PC-9 (cell line): ENCODE data around the gene PLAC8. TPM values are rescaled to one million over a fixed set of nuclear protein-coding genes. Genes with fewer than 3 reads are reported as not detected.

Source experiments
- BruUV-seq: library from RNA; stranded (reverse); fragments of 400-500 nt; replicated peaks from 2 replicates; lab custom pipeline; 2021; lab: Mats Ljungman, UMichigan
- CTCF ChIA-PET: fragments of 300-600 bp; sonication (Branson Sonifier 250); formaldehyde crosslinking; loops from one replicate; lab custom pipeline; 2022; ENCODE audit warnings: antibody characterized with exemption; lab: Charles Lee
- POLR2A ChIA-PET: fragments of 300-600 bp; sonication (Branson Sonifier 250); formaldehyde crosslinking; loops from one replicate; lab custom pipeline; 2022; ENCODE audit warnings: antibody characterized with exemption; ENCODE audit not compliant: unreplicated experiment; lab: Charles Lee
- DNase-seq, 2 experiments: peaks; one replicate each; pipeline versions ENCODE4 v3.0.0 to v3.0.0-alpha.2; 2015 to 2022; ENCODE audit warnings: mixed read lengths in 1 of 2
- H2AFZ ChIP-seq: fragments of 200-600 bp; sonication (generic); 2 replicates; pipeline ENCODE4 v1.8.1; 2017; ENCODE audit warnings: antibody characterized with exemption
- H3F3A ChIP-seq: fragments of 200-600 bp; sonication (generic); 2 replicates; pipeline ENCODE4 v1.8.1; 2017; ENCODE audit warnings: antibody characterized with exemption, mild to moderate bottlenecking, low read depth; ENCODE audit not compliant: insufficient read depth
- H3K27ac ChIP-seq: fragments of 200-600 bp; sonication (generic); 2 replicates; pipeline ENCODE4 v1.6.1; 2016; ENCODE audit warnings: mixed run types
- H3K27me3 ChIP-seq: fragments of 200-600 bp; sonication (generic); 2 replicates; pipeline ENCODE4 v1.6.1; 2016; ENCODE audit warnings: low read depth, mixed run types; ENCODE audit not compliant: insufficient read depth
- H3K36me3 ChIP-seq: fragments of 200-600 bp; sonication (generic); 2 replicates; pipeline ENCODE4 v1.6.1; 2016; ENCODE audit warnings: low read depth, mixed run types
- H3K4me1 ChIP-seq: fragments of 200-600 bp; sonication (generic); replicated peaks from 2 replicates; pipeline ENCODE4 v1.6.1; 2016; ENCODE audit warnings: mixed run types; ENCODE audit not compliant: insufficient read depth
- H3K4me2 ChIP-seq: fragments of 200-600 bp; sonication (generic); 2 replicates; pipeline ENCODE4 v1.6.1; 2017; ENCODE audit warnings: mixed run types
- H3K4me3 ChIP-seq: fragments of 200-600 bp; sonication (generic); 2 replicates; pipeline ENCODE4 v1.6.1; 2016; ENCODE audit warnings: mixed run types
- H3K79me2 ChIP-seq: fragments of 200-600 bp; sonication (generic); 2 replicates; pipeline ENCODE4 v1.6.1; 2017; ENCODE audit warnings: low read depth, mixed run types
- H3K9me2 ChIP-seq: fragments of 200-600 bp; sonication (generic); 2 replicates; pipeline ENCODE4 v1.8.1; 2017; ENCODE audit warnings: mild to moderate bottlenecking; ENCODE audit not compliant: insufficient read depth
- H3K9me3 ChIP-seq: fragments of 200-600 bp; sonication (generic); 2 replicates; pipeline ENCODE4 v1.8.1; 2016; ENCODE audit warnings: low read depth; ENCODE audit not compliant: insufficient read depth
- H4K20me1 ChIP-seq: fragments of 200-600 bp; sonication (generic); 2 replicates; pipeline ENCODE4 v1.8.1; 2017; ENCODE audit not compliant: insufficient read depth
- EZH2 ChIP-seq: fragments of 200-600 bp; sonication (generic); IDR thresholded peaks from 2 replicates; pipeline ENCODE4 v1.8.0; 2017; ENCODE audit warnings: antibody characterized with exemption, low read depth
- intact Hi-C: fragments of 100-400 bp; cut with micrococcal nuclease; formaldehyde crosslinking; loops from one replicate; pipeline ENCODE4 v1.10.0; 2022; ENCODE audit not compliant: unreplicated experiment
- total RNA-seq: library from RNA; stranded (reverse); gene quantifications from 2 replicates; pipeline ENCODE4 v1.2.3, GENCODE V29; 2021
- TF ChIP-seq, protein P1 (sequence below): fragments of 200-600 bp; sonication (generic); conservative IDR thresholded peaks from 2 replicates; pipeline ENCODE4 v1.6.1; 2017; ENCODE audit warnings: mixed run types, antibody characterized with exemption, mild to moderate bottlenecking, moderate library complexity

PLAC8 gene
- total RNA-seq, 1 experiment from 2014 or later = 52.7 TPM

DNA sequence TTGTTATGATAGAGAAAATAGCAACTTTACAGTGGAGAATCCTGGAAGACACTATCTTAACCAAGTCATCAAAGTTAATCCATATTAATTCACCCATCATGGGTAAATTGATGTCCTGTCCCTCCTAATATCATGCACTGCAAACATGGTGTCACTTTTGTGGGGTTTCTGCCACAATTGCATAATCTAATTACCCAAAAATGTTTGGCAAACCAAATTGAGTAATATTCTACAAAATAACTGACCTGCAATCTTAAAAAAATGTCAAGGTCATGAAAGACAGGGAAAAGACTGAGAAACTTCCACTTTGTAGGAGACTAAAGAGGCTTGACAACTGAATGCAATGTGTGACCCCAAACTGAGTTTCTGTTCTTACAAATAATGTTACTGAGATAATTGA is 37.1 kb upstream of the PLAC8 start:
- Histone ChIP-seq H4K20me1 (no peaks in the 10 kb centered on the region), H3K36me3 (no peaks in the 10 kb centered on the region), H2AFZ (no peak overlapping the region), H3K9me3 (no peaks in the 10 kb centered on the region), H3K27ac (no peak overlapping the region), H3K27me3 (no peaks in the 10 kb centered on the region), H3K79me2 (no peaks in the 10 kb centered on the region), H3K4me3 (no peak overlapping the region), H3F3A (peaks cover 3% of the 10 kb centered on the region; the same call in 1 of the 2 replicates), H3K9me2 (no peaks in the 10 kb centered on the region), H3K4me2 (no peak overlapping the region), H3K4me1 (peaks cover 22% of the 10 kb centered on the region)
- TF ChIP-seq, protein P1, sequence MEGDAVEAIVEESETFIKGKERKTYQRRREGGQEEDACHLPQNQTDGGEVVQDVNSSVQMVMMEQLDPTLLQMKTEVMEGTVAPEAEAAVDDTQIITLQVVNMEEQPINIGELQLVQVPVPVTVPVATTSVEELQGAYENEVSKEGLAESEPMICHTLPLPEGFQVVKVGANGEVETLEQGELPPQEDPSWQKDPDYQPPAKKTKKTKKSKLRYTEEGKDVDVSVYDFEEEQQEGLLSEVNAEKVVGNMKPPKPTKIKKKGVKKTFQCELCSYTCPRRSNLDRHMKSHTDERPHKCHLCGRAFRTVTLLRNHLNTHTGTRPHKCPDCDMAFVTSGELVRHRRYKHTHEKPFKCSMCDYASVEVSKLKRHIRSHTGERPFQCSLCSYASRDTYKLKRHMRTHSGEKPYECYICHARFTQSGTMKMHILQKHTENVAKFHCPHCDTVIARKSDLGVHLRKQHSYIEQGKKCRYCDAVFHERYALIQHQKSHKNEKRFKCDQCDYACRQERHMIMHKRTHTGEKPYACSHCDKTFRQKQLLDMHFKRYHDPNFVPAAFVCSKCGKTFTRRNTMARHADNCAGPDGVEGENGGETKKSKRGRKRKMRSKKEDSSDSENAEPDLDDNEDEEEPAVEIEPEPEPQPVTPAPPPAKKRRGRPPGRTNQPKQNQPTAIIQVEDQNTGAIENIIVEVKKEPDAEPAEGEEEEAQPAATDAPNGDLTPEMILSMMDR = no peak
- TF ChIP-seq EZH2 = no peak
- ChIA-PET CTCF (no interaction called here), POLR2A (no interaction called here)
- intact Hi-C loops = loop anchor here (2.0 kb wide), 1 partner anchor 37 kb away; the partner anchor contains the start of gene PLAC8
- BruUV-seq = no TSS peak
- no peak for DNase-seq

DNA sequence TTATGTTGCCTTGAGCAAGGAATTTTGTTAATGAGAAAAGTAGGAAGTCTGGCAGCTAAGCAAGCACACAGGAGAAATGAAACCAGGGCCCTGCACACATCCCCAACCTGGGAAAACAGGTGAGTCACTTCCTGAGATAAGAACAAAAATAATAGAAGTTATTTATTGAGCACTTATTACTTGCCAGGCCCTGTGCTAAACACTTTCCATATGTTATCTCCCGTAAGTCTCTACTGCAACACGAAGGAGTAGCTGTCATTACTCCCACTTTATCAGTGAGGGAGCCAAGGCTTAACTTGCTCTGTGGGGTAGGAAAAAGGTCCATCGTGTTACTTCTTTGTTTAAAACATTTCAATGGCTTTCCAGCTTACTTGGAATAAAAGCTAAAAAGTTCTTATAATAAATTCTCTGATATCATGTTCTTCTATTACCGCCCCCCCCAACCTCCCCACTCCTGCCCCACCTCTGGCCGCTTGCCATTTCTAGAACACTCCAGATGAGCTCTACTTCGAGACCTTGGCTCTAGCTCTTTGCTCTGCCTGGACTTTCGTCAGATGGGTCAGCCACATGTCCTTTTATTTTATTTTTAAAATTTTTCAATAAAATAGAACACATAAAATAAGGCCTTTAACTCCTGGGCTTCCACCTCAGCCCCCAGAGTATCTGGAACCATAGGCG is 36.3 kb upstream of the PLAC8 start:
- Histone ChIP-seq H3K4me1 (peaks cover 22% of the 10 kb centered on the region), H4K20me1 (no peaks in the 10 kb centered on the region), H3K36me3 (no peaks in the 10 kb centered on the region), H3F3A (peaks cover 3% of the 10 kb centered on the region; the same call in 1 of the 2 replicates), H3K27ac (peak overlapping the region; percentile 12; the same call in 1 of the 2 replicates), H3K27me3 (no peaks in the 10 kb centered on the region), H2AFZ (no peak overlapping the region), H3K4me2 (no peak overlapping the region), H3K9me3 (no peaks in the 10 kb centered on the region), H3K79me2 (no peaks in the 10 kb centered on the region), H3K4me3 (no peak overlapping the region), H3K9me2 (no peaks in the 10 kb centered on the region)
- TF ChIP-seq EZH2 = no peak
- TF ChIP-seq, protein P1 = no peak
- ChIA-PET CTCF (no interaction called here), POLR2A (no interaction called here)
- intact Hi-C loops = loop anchor here (2.0 kb wide), 1 partner anchor 36 kb away; the partner anchor contains the start of gene PLAC8
- DNase-seq = peak; percentile 10 to 43
- BruUV-seq = no TSS peak

DNA sequence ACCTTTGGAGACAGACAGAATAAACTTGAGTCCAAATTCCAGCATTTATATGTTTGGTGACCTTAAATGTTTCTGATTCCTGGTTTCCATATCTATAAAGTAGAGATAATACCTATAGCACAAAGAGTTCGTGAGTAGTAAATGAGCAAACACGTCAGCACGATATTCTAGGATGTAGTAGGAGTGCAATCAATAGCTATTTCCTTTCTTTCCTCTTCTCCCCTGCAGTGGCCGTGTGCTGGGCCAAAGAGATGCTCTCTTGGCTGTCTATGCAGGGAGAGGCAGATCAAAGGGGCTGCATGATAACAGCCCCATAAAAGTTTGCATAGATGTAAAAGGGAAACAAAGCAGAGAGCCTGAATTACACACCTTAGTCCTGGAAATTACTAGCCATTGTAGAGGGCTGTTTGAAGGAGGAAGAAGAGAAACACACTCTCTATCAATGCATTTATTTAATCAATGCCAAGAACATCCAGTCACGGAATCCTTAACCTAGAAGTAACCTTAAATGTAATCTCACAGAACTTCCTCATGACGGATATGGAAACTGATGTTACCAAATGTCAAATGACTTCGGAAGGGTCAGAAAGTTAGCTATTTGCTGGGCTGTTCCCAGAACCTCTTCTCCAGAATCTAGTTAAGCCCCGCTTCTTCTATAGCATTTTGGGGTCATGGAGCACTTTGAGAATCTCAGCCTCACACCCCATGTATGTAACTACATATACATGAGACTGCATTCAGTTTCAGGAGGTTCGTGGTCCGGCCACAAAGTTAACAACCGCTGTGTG is 35.5 kb upstream of the PLAC8 start:
- Histone ChIP-seq H3K27ac (peak overlapping the region; percentile 12; the same call in 1 of the 2 replicates), H2AFZ (no peak overlapping the region), H3K9me3 (no peaks in the 10 kb centered on the region), H3F3A (peaks cover 3% of the 10 kb centered on the region; the same call in 1 of the 2 replicates), H3K4me3 (no peak overlapping the region), H4K20me1 (no peaks in the 10 kb centered on the region), H3K36me3 (no peaks in the 10 kb centered on the region), H3K4me1 (peaks cover 22% of the 10 kb centered on the region), H3K79me2 (no peaks in the 10 kb centered on the region), H3K27me3 (no peaks in the 10 kb centered on the region), H3K9me2 (no peaks in the 10 kb centered on the region), H3K4me2 (no peak overlapping the region)
- intact Hi-C loops = loop anchor here (2.0 kb wide), 1 partner anchor 35 kb away; the partner anchor contains the start of gene PLAC8
- BruUV-seq = no TSS peak
- no peak for DNase-seq
- ChIA-PET POLR2A (no interaction called here), CTCF (no interaction called here)
- TF ChIP-seq, protein P1 = no peak
- TF ChIP-seq EZH2 = no peak
